Measurements from ENCODE around the gene PDE11A.

GRCh38 chr2:178119179-178119922 is 46.8 kb upstream of the PDE11A start:
- TF ChIP-seq POLR2A (IDR thresholded peaks at IDR 0.05), result no peak
- TF ChIP-seq CTCF (IDR thresholded peaks at IDR 0.05), result no peak
